ENCODE measurements around the gene ADAMTS15.

DNA sequence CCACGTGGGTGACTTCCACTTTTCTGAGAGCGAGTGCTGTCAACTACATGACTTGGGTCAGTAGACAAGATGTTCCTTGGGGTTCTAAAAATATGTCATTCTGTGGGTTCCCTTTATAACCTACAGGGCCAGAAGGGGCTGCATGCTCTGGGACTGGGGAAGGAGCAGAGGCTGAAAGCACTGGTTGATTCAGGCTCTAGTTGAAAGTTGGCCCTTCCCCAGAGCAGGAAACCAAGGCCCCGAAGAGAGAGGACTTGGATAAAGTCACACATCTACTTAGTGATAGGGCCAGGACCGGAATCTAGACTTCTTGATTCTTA is 9.9 kb downstream of the ADAMTS15 start:
- TF ChIP-seq, protein P1, sequence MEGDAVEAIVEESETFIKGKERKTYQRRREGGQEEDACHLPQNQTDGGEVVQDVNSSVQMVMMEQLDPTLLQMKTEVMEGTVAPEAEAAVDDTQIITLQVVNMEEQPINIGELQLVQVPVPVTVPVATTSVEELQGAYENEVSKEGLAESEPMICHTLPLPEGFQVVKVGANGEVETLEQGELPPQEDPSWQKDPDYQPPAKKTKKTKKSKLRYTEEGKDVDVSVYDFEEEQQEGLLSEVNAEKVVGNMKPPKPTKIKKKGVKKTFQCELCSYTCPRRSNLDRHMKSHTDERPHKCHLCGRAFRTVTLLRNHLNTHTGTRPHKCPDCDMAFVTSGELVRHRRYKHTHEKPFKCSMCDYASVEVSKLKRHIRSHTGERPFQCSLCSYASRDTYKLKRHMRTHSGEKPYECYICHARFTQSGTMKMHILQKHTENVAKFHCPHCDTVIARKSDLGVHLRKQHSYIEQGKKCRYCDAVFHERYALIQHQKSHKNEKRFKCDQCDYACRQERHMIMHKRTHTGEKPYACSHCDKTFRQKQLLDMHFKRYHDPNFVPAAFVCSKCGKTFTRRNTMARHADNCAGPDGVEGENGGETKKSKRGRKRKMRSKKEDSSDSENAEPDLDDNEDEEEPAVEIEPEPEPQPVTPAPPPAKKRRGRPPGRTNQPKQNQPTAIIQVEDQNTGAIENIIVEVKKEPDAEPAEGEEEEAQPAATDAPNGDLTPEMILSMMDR (IDR thresholded peaks at IDR 0.05) = no peak
- TF ChIP-seq POLR2A (IDR thresholded peaks at IDR 0.05) (no peak), EP300 (IDR thresholded peaks at IDR 0.05) (no peak)

Data from tibial nerve (tissue), 4 donors.